H9 (cell line): Measurements from ENCODE around the gene CAMTA1. TPM values are rescaled to one million over a fixed set of nuclear protein-coding genes. Genes with fewer than 3 reads are reported as not detected.

ENCODE experiments used
- DNase-seq: peaks from one replicate; pipeline ENCODE4 v3.0.0-alpha.2; 2017
- H2AFZ ChIP-seq: one replicate; pipeline ENCODE4 v1.6.1; 2013; ENCODE audit warnings: mild to moderate bottlenecking, low read length, control low read depth, moderate library complexity
- H2AK5ac ChIP-seq: 2 replicates; pipeline ENCODE4 v1.6.1; 2013; ENCODE audit warnings: low read length, control low read depth, mixed read lengths; ENCODE audit not compliant: insufficient read length
- H2BK120ac ChIP-seq: one replicate; pipeline ENCODE4 v1.6.1; 2013; ENCODE audit warnings: low read depth, mild to moderate bottlenecking, low read length, control low read depth, inconsistent platforms; ENCODE audit not compliant: poor library complexity, severe bottlenecking
- H2BK12ac ChIP-seq: 2 replicates; pipeline ENCODE4 v1.6.1; 2013; ENCODE audit warnings: low read length, control low read depth, mixed read lengths, low read depth; ENCODE audit not compliant: insufficient read length
- H2BK15ac ChIP-seq: 2 replicates; pipeline ENCODE4 v1.6.1; 2013; ENCODE audit warnings: low read depth, low read length, control low read depth
- H2BK20ac ChIP-seq: one replicate; pipeline ENCODE4 v1.6.1; 2013; ENCODE audit warnings: low read depth, mild to moderate bottlenecking, low read length, control low read depth, inconsistent platforms; ENCODE audit not compliant: poor library complexity, severe bottlenecking
- H2BK5ac ChIP-seq: 2 replicates; pipeline ENCODE4 v1.6.1; 2013; ENCODE audit warnings: low read length, control low read depth, mixed read lengths; ENCODE audit not compliant: insufficient read length
- H3K14ac ChIP-seq: 2 replicates; pipeline ENCODE4 v1.6.1; 2013; ENCODE audit warnings: low read length, control low read depth; ENCODE audit not compliant: insufficient read depth
- H3K18ac ChIP-seq: 2 replicates; pipeline ENCODE4 v1.6.1; 2013; ENCODE audit warnings: low read depth, mild to moderate bottlenecking, mixed read lengths, low read length, control low read depth; ENCODE audit not compliant: insufficient read length
- H3K23ac ChIP-seq: 2 replicates; pipeline ENCODE4 v1.6.1; 2013; ENCODE audit warnings: low read length, control low read depth, mixed read lengths, low read depth; ENCODE audit not compliant: insufficient read length
- H3K23me2 ChIP-seq: 2 replicates; pipeline ENCODE4 v1.6.1; 2013; ENCODE audit warnings: low read depth, mild to moderate bottlenecking, mixed read lengths, low read length, control low read depth; ENCODE audit not compliant: insufficient read length, poor library complexity, severe bottlenecking
- H3K27ac ChIP-seq: 2 replicates; pipeline ENCODE4 v1.5.1; 2013; ENCODE audit warnings: low read length, control low read depth, mixed read lengths, low read depth; ENCODE audit not compliant: insufficient read length
- H3K27me3 ChIP-seq: 2 replicates; pipeline ENCODE4 v1.6.1; 2013; ENCODE audit warnings: low read length, control low read depth, inconsistent platforms; ENCODE audit not compliant: insufficient read depth
- H3K4ac ChIP-seq: 2 replicates; pipeline ENCODE4 v1.6.1; 2013; ENCODE audit warnings: low read depth, mild to moderate bottlenecking, control low read depth, inconsistent platforms, low read length, moderate library complexity
- H3K4me1 ChIP-seq: 2 replicates; pipeline ENCODE4 v1.6.1; 2013; ENCODE audit warnings: low read length, control low read depth, inconsistent platforms; ENCODE audit not compliant: insufficient read depth
- H3K4me2 ChIP-seq: 2 replicates; pipeline ENCODE4 v1.6.1; 2013; ENCODE audit warnings: low read length, control low read depth, mixed read lengths; ENCODE audit not compliant: insufficient read length, insufficient read depth
- H3K56ac ChIP-seq: 2 replicates; pipeline ENCODE4 v1.6.1; 2013; ENCODE audit warnings: low read depth, mild to moderate bottlenecking, mixed read lengths, low read length, control low read depth; ENCODE audit not compliant: insufficient read length
- H3K79me1 ChIP-seq: 2 replicates; pipeline ENCODE4 v1.6.1; 2013; ENCODE audit warnings: low read depth, mild to moderate bottlenecking, moderate library complexity, low read length, control low read depth, inconsistent platforms; ENCODE audit not compliant: insufficient read depth, poor library complexity, severe bottlenecking
- H3K79me2 ChIP-seq: 2 replicates; pipeline ENCODE4 v1.6.1; 2013; ENCODE audit warnings: low read length, control low read depth, inconsistent platforms; ENCODE audit not compliant: insufficient read depth
- H3K9ac ChIP-seq: 2 replicates; pipeline ENCODE4 v1.6.1; 2013; ENCODE audit warnings: low read length, control low read depth, mixed read lengths; ENCODE audit not compliant: insufficient read length; ENCODE audit errors: extremely low read depth
- H3K9me3 ChIP-seq: one replicate; pipeline ENCODE4 v1.6.1; 2013; ENCODE audit warnings: low read depth, low read length, inconsistent platforms; ENCODE audit not compliant: control insufficient read depth
- H3T11ph ChIP-seq: one replicate; pipeline ENCODE4 v1.6.1; 2013; ENCODE audit warnings: mild to moderate bottlenecking, low read length, control low read depth, inconsistent platforms
- H4K20me1 ChIP-seq: one replicate; pipeline ENCODE4 v1.6.1; 2013; ENCODE audit not compliant: control insufficient read depth, insufficient read length, insufficient read depth
- H4K5ac ChIP-seq: 2 replicates; pipeline ENCODE4 v1.6.1; 2013; ENCODE audit warnings: low read depth, mild to moderate bottlenecking, mixed read lengths, low read length, control low read depth; ENCODE audit not compliant: insufficient read length
- H4K8ac ChIP-seq: replicated peaks from 2 replicates; pipeline ENCODE4 v1.6.1; 2013; ENCODE audit warnings: low read length, control low read depth, mixed read lengths, low read depth; ENCODE audit not compliant: insufficient read length
- H4K91ac ChIP-seq: 2 replicates; pipeline ENCODE4 v1.6.1; 2013; ENCODE audit warnings: low read depth, mild to moderate bottlenecking, moderate library complexity, mixed read lengths, low read length, control low read depth; ENCODE audit not compliant: insufficient read length
- H3K27ac Mint-ChIP-seq, 3 experiments: 2 replicates in 2 of 3; 3 replicates in 1 of 3; pipeline ENCODE4 v1.8.0; 2020 to 2021; ENCODE audit warnings: mixed read lengths in 3 of 3, mild to moderate bottlenecking in 1 of 3, moderate library complexity in 1 of 3
- H3K27me3 Mint-ChIP-seq: 2 replicates; pipeline ENCODE4 v1.8.0; 2021; ENCODE audit warnings: low read depth, mild to moderate bottlenecking, moderate library complexity, mixed read lengths
- H3K36me3 Mint-ChIP-seq, 3 experiments: 2 replicates in 2 of 3; 3 replicates in 1 of 3; pipeline ENCODE4 v1.8.0; 2020 to 2021; ENCODE audit warnings: low read depth in 3 of 3, mixed read lengths in 3 of 3; ENCODE audit not compliant: insufficient read depth in 1 of 3
- H3K4me1 Mint-ChIP-seq, 2 experiments: 2 replicates each; pipeline ENCODE4 v1.8.0; 2020; ENCODE audit warnings: mixed read lengths in 2 of 2
- H3K4me3 Mint-ChIP-seq, 2 experiments: 2 replicates in 1 of 2; 3 replicates in 1 of 2; pipeline ENCODE4 v1.8.0; 2020 to 2021; ENCODE audit warnings: mild to moderate bottlenecking in 2 of 2, mixed read lengths in 2 of 2, moderate library complexity in 1 of 2
- H3K9me3 Mint-ChIP-seq, 2 experiments: 2 replicates in 1 of 2; 3 replicates in 1 of 2; pipeline ENCODE4 v1.8.0; 2020; ENCODE audit warnings: mild to moderate bottlenecking in 2 of 2, mixed read lengths in 2 of 2, moderate library complexity in 1 of 2
- WGBS: extraction: QIAGEN DNeasy Blood & Tissue Kit; methylation state at CpG from one replicate; pipeline ENCODE4 v1.1.7; 2013; ENCODE audit warnings: missing lambda C conversion rate, low lambda C conversion rate, mixed read lengths; ENCODE audit not compliant: insufficient read length; ENCODE audit errors: extremely low coverage; 5-methylcytosine and 5-hydroxymethylcytosine counted together
- total RNA-seq: library from RNA; stranded (reverse); gene quantifications from 2 replicates; pipeline ENCODE4 v1.2.1, GENCODE V29; 2021
- TF ChIP-seq, protein P1 (sequence below): fragments of 200-600 bp; sonication (generic); conservative IDR thresholded peaks from 3 replicates; pipeline ENCODE4 v1.8.0; 2021; ENCODE audit warnings: antibody characterized with exemption, mild to moderate bottlenecking

Gene CAMTA1
- total RNA-seq, 1 experiment from 2014 or later, result 115 TPM

DNA sequence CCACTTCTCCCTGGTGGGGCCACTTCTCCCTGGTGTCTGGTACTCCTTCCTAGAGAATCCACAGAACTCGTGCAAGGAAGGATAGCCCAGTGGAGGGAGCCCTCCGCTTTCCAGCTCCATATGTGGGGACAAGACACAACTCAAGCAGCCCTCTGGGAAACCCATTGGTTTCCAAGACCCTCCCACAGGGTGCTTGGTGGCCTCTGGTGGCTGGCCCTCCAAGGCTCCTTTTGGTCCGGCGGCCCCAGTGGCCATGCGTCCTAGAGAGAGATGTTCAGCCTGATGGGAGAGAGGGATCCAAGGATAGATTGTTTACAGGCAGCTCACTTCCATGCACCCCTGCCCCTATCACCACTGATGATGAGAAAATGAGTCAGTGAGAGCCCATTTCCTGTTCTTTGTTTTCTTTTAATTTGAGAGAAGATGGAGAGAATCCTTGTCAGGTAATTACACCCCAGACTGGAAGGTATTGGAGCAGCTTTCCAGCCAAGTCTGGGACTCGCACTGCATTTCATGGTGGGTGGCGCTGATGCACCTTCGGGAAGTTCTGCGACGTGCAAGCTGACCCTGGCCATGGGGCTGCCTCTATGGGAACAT is 499.7 kb downstream of the CAMTA1 start:
- H3K4ac ChIP-seq, result no peak overlapping the region
- Mint-ChIP-seq H3K36me3 (no peaks in the 10 kb centered on the region; a peak in 1 of 7 replicates), H3K27ac (0 out of 7 replicates have a peak overlapping the region, but pooled peaks of 1 of the 3 experiments have one; percentile 30), H3K27me3 (peaks cover 6% of the 10 kb centered on the region; the same call in 1 of the 2 replicates), H3K4me3 (no peak overlapping the region), H3K9me3 (no peaks in the 10 kb centered on the region), H3K4me1 (peaks cover 19 to 32% of the 10 kb centered on the region in 2 experiments)
- DNase-seq, result no peak
- no peak overlapping the region for H2BK12ac ChIP-seq
- H2AK5ac ChIP-seq, result no peak overlapping the region
- TF ChIP-seq, protein P1, sequence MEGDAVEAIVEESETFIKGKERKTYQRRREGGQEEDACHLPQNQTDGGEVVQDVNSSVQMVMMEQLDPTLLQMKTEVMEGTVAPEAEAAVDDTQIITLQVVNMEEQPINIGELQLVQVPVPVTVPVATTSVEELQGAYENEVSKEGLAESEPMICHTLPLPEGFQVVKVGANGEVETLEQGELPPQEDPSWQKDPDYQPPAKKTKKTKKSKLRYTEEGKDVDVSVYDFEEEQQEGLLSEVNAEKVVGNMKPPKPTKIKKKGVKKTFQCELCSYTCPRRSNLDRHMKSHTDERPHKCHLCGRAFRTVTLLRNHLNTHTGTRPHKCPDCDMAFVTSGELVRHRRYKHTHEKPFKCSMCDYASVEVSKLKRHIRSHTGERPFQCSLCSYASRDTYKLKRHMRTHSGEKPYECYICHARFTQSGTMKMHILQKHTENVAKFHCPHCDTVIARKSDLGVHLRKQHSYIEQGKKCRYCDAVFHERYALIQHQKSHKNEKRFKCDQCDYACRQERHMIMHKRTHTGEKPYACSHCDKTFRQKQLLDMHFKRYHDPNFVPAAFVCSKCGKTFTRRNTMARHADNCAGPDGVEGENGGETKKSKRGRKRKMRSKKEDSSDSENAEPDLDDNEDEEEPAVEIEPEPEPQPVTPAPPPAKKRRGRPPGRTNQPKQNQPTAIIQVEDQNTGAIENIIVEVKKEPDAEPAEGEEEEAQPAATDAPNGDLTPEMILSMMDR, result no peak
- H4K20me1 ChIP-seq, result no peaks in the 10 kb centered on the region
- no peak overlapping the region for H2AFZ ChIP-seq
- no peak overlapping the region for H3K18ac ChIP-seq
- H3K9me3 ChIP-seq, result no peaks in the 10 kb centered on the region
- no peak overlapping the region for H3K4me2 ChIP-seq
- no peak overlapping the region for H3K9ac ChIP-seq
- no peaks in the 10 kb centered on the region for H3K79me2 ChIP-seq
- no peak overlapping the region for H3K23ac ChIP-seq
- H4K91ac ChIP-seq, result no peak overlapping the region
- no peak overlapping the region for H2BK5ac ChIP-seq
- no peak overlapping the region for H2BK120ac ChIP-seq
- H3K79me1 ChIP-seq, result no peaks in the 10 kb centered on the region
- no peaks in the 10 kb centered on the region for H3K23me2 ChIP-seq
- no peaks in the 10 kb centered on the region for H3K27me3 ChIP-seq
- no peak overlapping the region for H3K27ac ChIP-seq
- no peak overlapping the region for H4K5ac ChIP-seq
- no CpG with 5 or more reads among the region's 10 CpGs for WGBS
- H2BK15ac ChIP-seq, result no peak overlapping the region
- peaks cover 4% of the 10 kb centered on the region; the same call in 1 of the 2 replicates for H3K4me1 ChIP-seq
- no peak overlapping the region; the same call in 1 of the 2 replicates for H3K14ac ChIP-seq
- H2BK20ac ChIP-seq, result no peak overlapping the region
- H3K56ac ChIP-seq, result no peak overlapping the region
- no peak overlapping the region for H4K8ac ChIP-seq
- H3T11ph ChIP-seq, result no peak overlapping the region
